Uterus (tissue), 4 donors: Measurements from ENCODE around the gene TAOK3. TPM values are rescaled to one million over a fixed set of nuclear protein-coding genes. Genes with fewer than 3 reads are reported as not detected.
"Not testable (repeated sequence)": the region's sequence is repeated elsewhere in the genome, so short reads cannot be mapped to it uniquely, and the experiment has no call there.

Source experiments
- DNase-seq, 2 donors: peaks; one replicate each; pipeline ENCODE4 v3.0.0-alpha.2; 2019 to 2020
- H3K27ac ChIP-seq, 2 donors: fragments of 200-600 bp; sonication (generic); 1 replicate in 1 of 2; 2 replicates in 1 of 2; pipeline ENCODE4 v1.5.1; 2016 to 2018
- H3K27me3 ChIP-seq, 2 donors: fragments of 200-600 bp; sonication (generic); one replicate each; pipeline ENCODE4 v1.5.1; 2018 to 2019; ENCODE audit warnings: control low read depth in 1 of 2
- H3K36me3 ChIP-seq, 2 donors: fragments of 200-600 bp; sonication (generic); one replicate each; pipeline ENCODE4 v1.5.1; 2019; ENCODE audit warnings: control low read depth in 1 of 2
- H3K4me1 ChIP-seq, 2 donors: fragments of 200-600 bp; sonication (generic); one replicate each; pipeline ENCODE4 v1.5.1; 2018 to 2019; ENCODE audit warnings: control low read depth in 1 of 2
- H3K4me3 ChIP-seq, 2 donors: fragments of 200-600 bp; sonication (generic); 1 replicate in 1 of 2; 2 replicates in 1 of 2; pipeline ENCODE4 v1.5.1; 2018 to 2019; ENCODE audit warnings: mild to moderate bottlenecking in 1 of 2
- H3K9me3 ChIP-seq, 2 donors: fragments of 200-600 bp; sonication (generic); one replicate each; pipeline ENCODE4 v1.5.1; 2019; ENCODE audit warnings: control low read depth in 1 of 2
- CTCF ChIP-seq, 4 experiments: fragments of 200-600 bp in 2 of 4; fragments of 450-650 bp in 2 of 4; sonication (generic) in 2 of 4; IDR thresholded peaks; one replicate each; pipeline ENCODE4 v1.5.1; 2016 to 2019; ENCODE audit warnings: antibody characterized with exemption in 4 of 4, mild to moderate bottlenecking in 2 of 4, moderate library complexity in 1 of 4
- POLR2A ChIP-seq, 2 donors: fragments of 450-650 bp; IDR thresholded peaks; one replicate each; pipeline ENCODE4 v1.6.1; 2016; ENCODE audit warnings: antibody characterized with exemption in 2 of 2, mild to moderate bottlenecking in 1 of 2, moderate library complexity in 1 of 2
- intact Hi-C: fragments of 100-400 bp; cut with DNase I; formaldehyde crosslinking; loops from one replicate; pipeline ENCODE4 v1.15.1; 2023; ENCODE audit warnings: low total_unique reads
- total RNA-seq, 4 donors: library from RNA; depleted of rRNA in 3 of 4; stranded (reverse); fragments of >200 nt in 3 of 4; gene quantifications; one replicate each; pipeline versions ENCODE4 v1.1.0 to v1.2.4, GENCODE V29; 2014 to 2023
- donor health status: DM: yes; HTN: yes; CAD: no.

The TAOK3 gene
- total RNA-seq, 4 donors from 2014 or later = 14.9 to 35.1 (median 24.8) TPM

GRCh38 chr12:118249547-118249946 is 123.2 kb downstream of the TAOK3 start:
- Histone ChIP-seq H3K36me3 (no peaks in the 10 kb centered on the region), H3K27ac (no peak overlapping the region), H3K4me3 (no peak overlapping the region), H3K27me3 (no peaks in the 10 kb centered on the region), H3K4me1 (no peaks in the 10 kb centered on the region), H3K9me3 (no peaks in the 10 kb centered on the region)
- TF ChIP-seq POLR2A (IDR thresholded peaks at IDR 0.05) (no peak), CTCF (IDR thresholded peaks at IDR 0.05) (no peak)
- intact Hi-C loops = no loop called here
- DNase-seq = no peak

GRCh38 chr12:118245886-118246285 is 126.8 kb downstream of the TAOK3 start:
- intact Hi-C loops, H3K9me3 ChIP-seq, H3K4me3 ChIP-seq, H3K27ac ChIP-seq, DNase-seq, H3K36me3 ChIP-seq, H3K4me1 ChIP-seq, H3K27me3 ChIP-seq: not testable (repeated sequence)

- Histone ChIP-seq H3K27me3 (no peaks in the 10 kb centered on the region), H3K4me3 (no peak overlapping the region), H3K36me3 (no peaks in the 10 kb centered on the region), H3K4me1 (no peaks in the 10 kb centered on the region), H3K9me3 (no peaks in the 10 kb centered on the region), H3K27ac (no peak overlapping the region)
- TF ChIP-seq POLR2A (IDR thresholded peaks at IDR 0.05) = no peak
- TF ChIP-seq CTCF (IDR thresholded peaks at IDR 0.05) = no peak
- intact Hi-C loops = no loop called here
- DNase-seq = no peak
Measured at GRCh38 chr12:118238888-118239287, 133.8 kb downstream of the TAOK3 start.

GRCh38 chr12:118237908-118238307 is 134.8 kb downstream of the TAOK3 start:
- Histone ChIP-seq H3K36me3 (no peaks in the 10 kb centered on the region), H3K27ac (no peak overlapping the region), H3K4me3 (no peak overlapping the region), H3K9me3 (no peaks in the 10 kb centered on the region), H3K27me3 (no peaks in the 10 kb centered on the region), H3K4me1 (no peaks in the 10 kb centered on the region)
- DNase-seq = no peak
- no peak for TF ChIP-seq CTCF (IDR thresholded peaks at IDR 0.05)
- no peak for TF ChIP-seq POLR2A (IDR thresholded peaks at IDR 0.05)
- intact Hi-C loops = no loop called here

- Histone ChIP-seq H3K4me1 (no peaks in the 10 kb centered on the region), H3K9me3 (no peaks in the 10 kb centered on the region), H3K36me3 (no peaks in the 10 kb centered on the region), H3K27me3 (no peaks in the 10 kb centered on the region), H3K4me3 (no peak overlapping the region), H3K27ac (no peak overlapping the region)
- no peak for TF ChIP-seq POLR2A (IDR thresholded peaks at IDR 0.05)
- TF ChIP-seq CTCF (IDR thresholded peaks at IDR 0.05) = no peak
- DNase-seq = no peak
- intact Hi-C loops = no loop called here
Measured at GRCh38 chr12:118237052-118237665, 135.5 kb downstream of the TAOK3 start.

- Histone ChIP-seq H3K4me1 (no peaks in the 10 kb centered on the region), H3K27ac (no peak overlapping the region), H3K9me3 (no peaks in the 10 kb centered on the region), H3K4me3 (no peak overlapping the region), H3K36me3 (no peaks in the 10 kb centered on the region), H3K27me3 (no peaks in the 10 kb centered on the region)
- intact Hi-C loops = no loop called here
- DNase-seq = no peak
- no peak for TF ChIP-seq CTCF (IDR thresholded peaks at IDR 0.05)
- TF ChIP-seq POLR2A (IDR thresholded peaks at IDR 0.05) = no peak
Measured at GRCh38 chr12:118220702-118221101, 152.0 kb downstream of the TAOK3 start.
